GM12873 (cell line): ENCODE data around the gene KCNH8.

ENCODE experiments used
- CTCF ChIP-seq: IDR thresholded peaks from 2 replicates; pipeline ENCODE4 v1.5.1; 2012; ENCODE audit warnings: low read depth, mild to moderate bottlenecking, moderate library complexity, low read length, control low read depth; ENCODE audit not compliant: insufficient read depth; ENCODE audit errors: missing control alignments

KCNH8 gene

GRCh38 chr3:19522305-19522704, 374.0 kb downstream of the KCNH8 start:
- no peak for TF ChIP-seq CTCF

GRCh38 chr3:19526071-19526470, 377.8 kb downstream of the KCNH8 start:
- TF ChIP-seq CTCF: no peak

DNA sequence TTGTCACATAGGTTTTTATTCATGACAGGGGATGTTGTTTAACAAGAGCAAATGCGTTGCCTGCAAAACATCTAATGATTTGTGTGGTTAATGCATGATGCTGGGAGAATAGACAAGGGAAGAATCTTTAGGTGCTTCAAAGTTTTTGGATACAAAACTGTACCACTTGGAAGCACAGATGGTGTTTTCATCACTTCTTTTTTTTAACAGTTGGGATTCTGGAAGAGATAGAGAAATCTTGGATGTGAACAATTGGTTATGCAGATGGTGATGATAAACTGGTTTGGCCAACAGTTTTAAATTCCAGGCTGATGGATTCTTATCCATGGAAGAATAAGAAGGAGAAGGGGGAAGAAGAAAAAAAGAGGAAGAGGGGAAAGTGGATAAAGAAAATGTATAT, 379.4 kb downstream of the KCNH8 start:
- TF ChIP-seq CTCF: no peak

GRCh38 chr3:19531426-19531825, 383.1 kb downstream of the KCNH8 start:
- TF ChIP-seq CTCF: no peak

- TF ChIP-seq CTCF: no peak
Observed at GRCh38 chr3:19539518-19540392, 391.4 kb downstream of the KCNH8 start.

- TF ChIP-seq CTCF: no peak
Observed at GRCh38 chr3:19540464-19540863, 392.2 kb downstream of the KCNH8 start.

GRCh38 chr3:19541284-19541683, 393.0 kb downstream of the KCNH8 start:
- no peak for TF ChIP-seq CTCF
